Upper lobe of right lung (tissue), 1 donor: ENCODE measurements around the gene JAG2. TPM values are rescaled to one million over a fixed set of nuclear protein-coding genes. Genes with fewer than 3 reads are reported as not detected.

Experiments used
- ATAC-seq: fragments of 200-7000 bp; cut with Tn5 transposase; one replicate; pipeline ENCODE4 v1.9.1; 2020; ENCODE audit warnings: mild to moderate bottlenecking, moderate library complexity
- DNase-seq: peaks from one replicate; pipeline ENCODE4 v3.0.0-alpha.2; 2020
- H3K27ac ChIP-seq: fragments of 200-600 bp; one replicate; pipeline ENCODE4 v1.8.0; 2022
- H3K27me3 ChIP-seq: fragments of 200-600 bp; one replicate; pipeline ENCODE4 v1.8.0; 2022; ENCODE audit warnings: mild to moderate bottlenecking
- H3K36me3 ChIP-seq: fragments of 200-600 bp; one replicate; pipeline ENCODE4 v1.8.0; 2022
- H3K4me1 ChIP-seq: fragments of 200-600 bp; one replicate; pipeline ENCODE4 v1.8.0; 2022
- H3K4me3 ChIP-seq: fragments of 200-600 bp; one replicate; pipeline ENCODE4 v1.8.0; 2022; ENCODE audit warnings: mild to moderate bottlenecking
- H3K9me3 ChIP-seq: fragments of 200-600 bp; one replicate; pipeline ENCODE4 v1.8.0; 2022
- CTCF ChIP-seq: fragments of 200-600 bp; IDR thresholded peaks from one replicate; pipeline ENCODE4 v1.8.0; 2022; ENCODE audit warnings: antibody characterized with exemption
- intact Hi-C: fragments of 100-400 bp; cut with DNase I; formaldehyde crosslinking; loops from one replicate; pipeline ENCODE4 v1.11.0; 2022
- total RNA-seq: library from RNA; stranded (reverse); fragmentation: NEBNext Ultra II Directional; extraction: Animal tissue kit (Norgen Biotek cat#: 25700); gene quantifications from one replicate; pipeline ENCODE4 v1.2.1, GENCODE V29; 2021
- donor health status: DM: no; HTN: yes; CAD: no; lungs with severe emphysema.

The JAG2 gene
- total RNA-seq, 1 donor from 2014 or later = 31.2 TPM

GRCh38 chr14:105209646-105210045, 41.1 kb upstream of the JAG2 start:
- TF ChIP-seq CTCF = no peak
- Histone ChIP-seq H3K27me3 (no peaks in the 10 kb centered on the region), H3K4me3 (no peak overlapping the region), H3K36me3 (peaks cover 26% of the 10 kb centered on the region), H3K27ac (no peak overlapping the region), H3K9me3 (no peaks in the 10 kb centered on the region), H3K4me1 (peaks cover 8% of the 10 kb centered on the region)
- ATAC-seq (no peak), DNase-seq (no peak)
- intact Hi-C loops = loop anchor here (10.0 kb wide), 1 partner anchor 75 kb away; no protein-coding TSS in a partner anchor

GRCh38 chr14:105209091-105209490, 40.5 kb upstream of the JAG2 start:
- Histone ChIP-seq H3K36me3 (peaks cover 26% of the 10 kb centered on the region), H3K9me3 (no peaks in the 10 kb centered on the region), H3K4me1 (peaks cover 13% of the 10 kb centered on the region), H3K27ac (no peak overlapping the region), H3K27me3 (no peaks in the 10 kb centered on the region), H3K4me3 (no peak overlapping the region)
- intact Hi-C loops = loop anchor here (10.0 kb wide), 1 partner anchor 76 kb away; no protein-coding TSS in a partner anchor
- ATAC-seq (no peak), DNase-seq (no peak)
- no peak for TF ChIP-seq CTCF

- no peaks in the 10 kb centered on the region for H3K9me3 ChIP-seq
- no peak overlapping the region for H3K4me3 ChIP-seq
- H3K36me3 ChIP-seq = peaks cover 26% of the 10 kb centered on the region
- no peak overlapping the region for H3K27ac ChIP-seq
- DNase-seq (no peak), ATAC-seq (no peak)
- no peak for TF ChIP-seq CTCF
- no peaks in the 10 kb centered on the region for H3K27me3 ChIP-seq
- H3K4me1 ChIP-seq = peaks cover 13% of the 10 kb centered on the region
- intact Hi-C loops = loop anchor here (10.0 kb wide), 1 partner anchor 76 kb away; no protein-coding TSS in a partner anchor
Measured at GRCh38 chr14:105208738-105209075, 40.1 kb upstream of the JAG2 start.

GRCh38 chr14:105207996-105208737, 39.6 kb upstream of the JAG2 start:
- intact Hi-C loops = loop anchor here (10.0 kb wide), 1 partner anchor 77 kb away; no protein-coding TSS in a partner anchor
- peaks cover 13% of the 10 kb centered on the region for H3K4me1 ChIP-seq
- ATAC-seq = no peak

GRCh38 chr14:105207460-105207901, 38.9 kb upstream of the JAG2 start:
- no peak for DNase-seq
- H3K36me3 ChIP-seq = peaks cover 17% of the 10 kb centered on the region
- intact Hi-C loops = loop anchor here (10.0 kb wide), 1 partner anchor 77 kb away; no protein-coding TSS in a partner anchor
- no peaks in the 10 kb centered on the region for H3K27me3 ChIP-seq
- peaks cover 13% of the 10 kb centered on the region for H3K4me1 ChIP-seq
- H3K4me3 ChIP-seq = no peak overlapping the region
- TF ChIP-seq CTCF = no peak
- H3K27ac ChIP-seq = no peak overlapping the region
- H3K9me3 ChIP-seq = no peaks in the 10 kb centered on the region
- no peak for ATAC-seq

More at GRCh38 chr14:105207996-105208737, 39.6 kb upstream of the JAG2 start:
- DNase-seq = no peak
- H3K27me3 ChIP-seq = no peaks in the 10 kb centered on the region
- no peak overlapping the region for H3K4me3 ChIP-seq
- H3K36me3 ChIP-seq = peaks cover 23% of the 10 kb centered on the region
- no peak for TF ChIP-seq CTCF
- no peak overlapping the region for H3K27ac ChIP-seq
- no peaks in the 10 kb centered on the region for H3K9me3 ChIP-seq
